ENCODE data around the gene HMGN2.

DNA sequence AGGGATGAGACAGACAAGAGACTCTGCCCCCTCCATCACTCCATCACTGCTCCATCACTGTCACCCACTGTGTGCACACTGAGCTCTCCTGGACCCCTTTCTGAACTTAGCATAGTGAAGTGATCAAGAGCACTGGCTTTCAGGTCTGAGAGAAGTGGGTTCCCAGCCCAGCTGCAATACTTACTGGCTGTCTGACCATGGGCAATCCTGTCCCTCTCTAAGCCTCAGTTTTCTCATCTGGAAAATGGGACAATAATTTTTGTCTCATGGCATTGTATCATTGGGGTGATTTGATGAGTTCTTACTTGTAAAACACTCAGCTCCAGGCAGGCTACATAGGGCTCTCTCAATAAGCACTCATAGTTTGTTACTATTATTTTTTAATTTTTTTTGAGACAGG lies 49.8 kb downstream of the HMGN2 start:
- TF ChIP-seq ZNF8 (CRISPR knock-in tag; IDR thresholded peaks at IDR 0.05) (no peak), PPARA (CRISPR knock-in tag; IDR thresholded peaks at IDR 0.05; ENCODE audit: borderline replicate concordance) (no peak), RARB (CRISPR knock-in tag; IDR thresholded peaks at IDR 0.05) (no peak), SNAI2 (CRISPR knock-in tag; IDR thresholded peaks at IDR 0.05) (no peak), ZNF565 (CRISPR knock-in tag; conservative IDR thresholded peaks at IDR 0.05; ENCODE audit: low read depth) (no peak), TCF4 (CRISPR knock-in tag; IDR thresholded peaks at IDR 0.05; ENCODE audit: borderline replicate concordance) (no peak), ZFP3 (CRISPR knock-in tag; IDR thresholded peaks at IDR 0.05) (no peak), ARNTL (CRISPR knock-in tag; IDR thresholded peaks at IDR 0.05; ENCODE audit: borderline replicate concordance, low read depth) (no peak), ZFP30 (CRISPR knock-in tag; IDR thresholded peaks at IDR 0.05) (no peak)
- TF ChIP-seq, protein P1, sequence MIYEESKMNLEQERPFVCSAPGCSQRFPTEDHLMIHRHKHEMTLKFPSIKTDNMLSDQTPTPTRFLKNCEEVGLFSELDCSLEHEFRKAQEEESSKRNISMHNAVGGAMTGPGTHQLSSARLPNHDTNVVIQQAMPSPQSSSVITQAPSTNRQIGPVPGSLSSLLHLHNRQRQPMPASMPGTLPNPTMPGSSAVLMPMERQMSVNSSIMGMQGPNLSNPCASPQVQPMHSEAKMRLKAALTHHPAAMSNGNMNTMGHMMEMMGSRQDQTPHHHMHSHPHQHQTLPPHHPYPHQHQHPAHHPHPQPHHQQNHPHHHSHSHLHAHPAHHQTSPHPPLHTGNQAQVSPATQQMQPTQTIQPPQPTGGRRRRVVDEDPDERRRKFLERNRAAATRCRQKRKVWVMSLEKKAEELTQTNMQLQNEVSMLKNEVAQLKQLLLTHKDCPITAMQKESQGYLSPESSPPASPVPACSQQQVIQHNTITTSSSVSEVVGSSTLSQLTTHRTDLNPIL (CRISPR knock-in tag; IDR thresholded peaks at IDR 0.05; ENCODE audit: low read depth): no peak
- TF ChIP-seq, protein P2, sequence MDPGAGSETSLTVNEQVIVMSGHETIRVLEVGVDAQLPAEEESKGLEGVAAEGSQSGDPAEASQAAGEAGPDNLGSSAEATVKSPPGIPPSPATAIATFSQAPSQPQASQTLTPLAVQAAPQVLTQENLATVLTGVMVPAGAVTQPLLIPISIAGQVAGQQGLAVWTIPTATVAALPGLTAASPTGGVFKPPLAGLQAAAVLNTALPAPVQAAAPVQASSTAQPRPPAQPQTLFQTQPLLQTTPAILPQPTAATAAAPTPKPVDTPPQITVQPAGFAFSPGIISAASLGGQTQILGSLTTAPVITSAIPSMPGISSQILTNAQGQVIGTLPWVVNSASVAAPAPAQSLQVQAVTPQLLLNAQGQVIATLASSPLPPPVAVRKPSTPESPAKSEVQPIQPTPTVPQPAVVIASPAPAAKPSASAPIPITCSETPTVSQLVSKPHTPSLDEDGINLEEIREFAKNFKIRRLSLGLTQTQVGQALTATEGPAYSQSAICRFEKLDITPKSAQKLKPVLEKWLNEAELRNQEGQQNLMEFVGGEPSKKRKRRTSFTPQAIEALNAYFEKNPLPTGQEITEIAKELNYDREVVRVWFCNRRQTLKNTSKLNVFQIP (CRISPR knock-in tag; IDR thresholded peaks at IDR 0.05; ENCODE audit: borderline replicate concordance, low read depth): no peak
- TF ChIP-seq, protein P3, sequence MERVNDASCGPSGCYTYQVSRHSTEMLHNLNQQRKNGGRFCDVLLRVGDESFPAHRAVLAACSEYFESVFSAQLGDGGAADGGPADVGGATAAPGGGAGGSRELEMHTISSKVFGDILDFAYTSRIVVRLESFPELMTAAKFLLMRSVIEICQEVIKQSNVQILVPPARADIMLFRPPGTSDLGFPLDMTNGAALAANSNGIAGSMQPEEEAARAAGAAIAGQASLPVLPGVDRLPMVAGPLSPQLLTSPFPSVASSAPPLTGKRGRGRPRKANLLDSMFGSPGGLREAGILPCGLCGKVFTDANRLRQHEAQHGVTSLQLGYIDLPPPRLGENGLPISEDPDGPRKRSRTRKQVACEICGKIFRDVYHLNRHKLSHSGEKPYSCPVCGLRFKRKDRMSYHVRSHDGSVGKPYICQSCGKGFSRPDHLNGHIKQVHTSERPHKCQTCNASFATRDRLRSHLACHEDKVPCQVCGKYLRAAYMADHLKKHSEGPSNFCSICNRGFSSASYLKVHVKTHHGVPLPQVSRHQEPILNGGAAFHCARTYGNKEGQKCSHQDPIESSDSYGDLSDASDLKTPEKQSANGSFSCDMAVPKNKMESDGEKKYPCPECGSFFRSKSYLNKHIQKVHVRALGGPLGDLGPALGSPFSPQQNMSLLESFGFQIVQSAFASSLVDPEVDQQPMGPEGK (CRISPR knock-in tag; IDR thresholded peaks at IDR 0.05; ENCODE audit: borderline replicate concordance): no peak

Measured in SK-N-SH treated with all-trans-retinoic acid at 6 μM for 48 hours (cell line).